Stimulated activated CD8-positive, alpha-beta memory T cell treated with anti-CD3 and anti-CD28 coated beads, Interleukin-15, amount 100 ng/mL, for 48 hours (primary cell): Measurements from ENCODE around the gene TDP1.

ENCODE experiments used
- DNase-seq, 2 donors: peaks; one replicate each; pipeline ENCODE4 v3.0.0-alpha.2; 2020; ENCODE audit warnings: low read depth in 2 of 2

The TDP1 gene

GRCh38 chr14:89955745-89956660 is at the start of gene TDP1:
Gene TDP1 (plus strand): TSS chr14:89955927. CDS start chr14:89963115, 7,188 bp downstream.
- DNase-seq: peak; percentile 96 to 97

- DNase-seq: no peak
Observed at GRCh38 chr14:89906000-89906399, 49.7 kb upstream of the TDP1 start.

- no peak for DNase-seq
Observed at GRCh38 chr14:89907655-89908054, 48.1 kb upstream of the TDP1 start.

- no peak for DNase-seq
Observed at GRCh38 chr14:89908712-89909450, 46.8 kb upstream of the TDP1 start.

- no peak for DNase-seq
Observed at GRCh38 chr14:89909586-89909985, 46.1 kb upstream of the TDP1 start.

- no peak for DNase-seq
Observed at GRCh38 chr14:89910691-89911009, 45.1 kb upstream of the TDP1 start.

GRCh38 chr14:89911010-89911919 is 44.5 kb upstream of the TDP1 start:
- no peak for DNase-seq

GRCh38 chr14:89912221-89912620 is 43.5 kb upstream of the TDP1 start:
- no peak for DNase-seq

GRCh38 chr14:89912667-89913211 is 43.0 kb upstream of the TDP1 start:
- no peak for DNase-seq

GRCh38 chr14:89915114-89915878 is 40.4 kb upstream of the TDP1 start:
- DNase-seq: peak; percentile 14 to 21

- no peak for DNase-seq
Observed at GRCh38 chr14:89918721-89919120, 37.0 kb upstream of the TDP1 start.

GRCh38 chr14:89920056-89920455 is 35.7 kb upstream of the TDP1 start:
- DNase-seq: no peak

GRCh38 chr14:89921346-89921745 is 34.4 kb upstream of the TDP1 start:
- no peak for DNase-seq

- DNase-seq: no peak
Observed at GRCh38 chr14:89922031-89922907, 33.5 kb upstream of the TDP1 start.

- DNase-seq: no peak
Observed at GRCh38 chr14:89924268-89924667, 31.5 kb upstream of the TDP1 start.

- DNase-seq: no peak
Observed at GRCh38 chr14:89926694-89927093, 29.0 kb upstream of the TDP1 start.

GRCh38 chr14:89927186-89927865 is 28.4 kb upstream of the TDP1 start:
- DNase-seq: no peak

- no peak for DNase-seq
Observed at GRCh38 chr14:89933002-89933401, 22.7 kb upstream of the TDP1 start.

GRCh38 chr14:89936654-89937185 is 19.0 kb upstream of the TDP1 start:
- DNase-seq: no peak
